Left lung (tissue), 10 donors: ENCODE measurements around the gene MYZAP. TPM values are rescaled to one million over a fixed set of nuclear protein-coding genes. Genes with fewer than 3 reads are reported as not detected.

ENCODE experiments used
- ATAC-seq: fragments of 200-7000 bp; cut with Tn5 transposase; one replicate; pipeline ENCODE4 v1.9.1; 2020; ENCODE audit warnings: moderate library complexity
- DNase-seq, 4 donors: peaks; one replicate each; pipeline ENCODE4 v3.0.0-alpha.2; 2013 to 2020
- H3K27ac ChIP-seq, 2 donors: fragments of 200-600 bp; sonication (generic) in 1 of 2; one replicate each; pipeline versions ENCODE4 v1.5.0 to v1.8.0; 2020 to 2021
- H3K27me3 ChIP-seq, 2 donors: fragments of 200-600 bp; sonication (generic) in 1 of 2; one replicate each; pipeline versions ENCODE4 v1.5.0 to v1.8.0; 2020 to 2021
- H3K36me3 ChIP-seq, 2 donors: fragments of 200-600 bp; sonication (generic) in 1 of 2; one replicate each; pipeline versions ENCODE4 v1.5.0 to v1.8.0; 2020 to 2021
- H3K4me1 ChIP-seq, 2 donors: fragments of 200-600 bp; one replicate each; pipeline ENCODE4 v1.8.0; 2021
- H3K4me3 ChIP-seq, 2 donors: fragments of 200-600 bp; sonication (generic) in 1 of 2; one replicate each; pipeline versions ENCODE4 v1.5.0 to v1.8.0; 2020 to 2021; ENCODE audit warnings: mild to moderate bottlenecking in 1 of 2
- H3K9me3 ChIP-seq, 2 donors: fragments of 200-600 bp; sonication (generic) in 1 of 2; one replicate each; pipeline versions ENCODE4 v1.5.0 to v1.8.0; 2020 to 2021
- CTCF ChIP-seq, 2 donors: fragments of 200-600 bp; sonication (generic) in 1 of 2; IDR thresholded peaks; one replicate each; pipeline versions ENCODE4 v1.5.0 to v1.8.0; 2021; ENCODE audit warnings: antibody characterized with exemption in 2 of 2
- intact Hi-C, 2 donors: fragments of 100-400 bp; cut with DNase I; formaldehyde crosslinking; loops; one replicate each; pipeline versions ENCODE4 v1.11.2 to v1.14.2; 2022
- polyA plus RNA-seq, 6 donors: library from polyadenylated mRNA; unstranded; fragments of 120-200 nt; gene quantifications; one replicate each; pipeline ENCODE4 v1.2.1, GENCODE V29; 2013; ENCODE audit not compliant: insufficient read length in 6 of 6
- total RNA-seq, 2 donors: library from RNA; stranded (reverse); fragmentation: NEBNext Ultra II Directional; extraction: Animal tissue kit (Norgen Biotek cat#: 25700); gene quantifications; one replicate each; pipeline ENCODE4 v1.2.1, GENCODE V29; 2021
- donor health status: DM: no; HTN: yes; CAD: no.
- donor health status: DM: no; HTN: no; CAD: no.

The MYZAP gene
- total and polyA plus RNA-seq, 8 donors = 17.1 to 66.1 (median 63.6) TPM

DNA sequence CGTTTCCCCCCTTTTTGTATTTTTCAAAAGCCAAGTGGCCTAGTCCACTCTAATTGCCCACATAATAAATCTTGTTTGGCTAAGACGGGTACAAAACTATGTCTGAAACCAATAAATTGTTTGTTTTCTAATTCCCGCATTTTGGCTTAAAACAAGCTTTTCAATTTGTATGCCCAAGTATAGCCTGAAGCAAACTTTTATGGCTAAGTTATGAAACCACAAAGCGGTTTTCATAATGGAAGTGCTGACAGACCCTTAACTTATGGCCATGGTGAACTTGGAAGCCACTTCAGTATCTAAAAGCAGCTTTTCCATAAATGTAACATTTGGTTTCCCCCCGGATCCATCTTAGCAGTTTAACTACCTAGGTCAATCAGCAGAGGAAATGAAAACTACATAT, 84.9 kb downstream of the MYZAP start:
- DNase-seq (no peak), ATAC-seq (no peak)
- intact Hi-C loops = no loop called here
- Histone ChIP-seq H3K27me3 (no peaks in the 10 kb centered on the region), H3K36me3 (no peaks in the 10 kb centered on the region), H3K9me3 (no peaks in the 10 kb centered on the region), H3K4me3 (no peak overlapping the region), H3K4me1 (no peaks in the 10 kb centered on the region), H3K27ac (no peak overlapping the region)
- no peak for TF ChIP-seq CTCF (IDR thresholded peaks at IDR 0.05)

DNA sequence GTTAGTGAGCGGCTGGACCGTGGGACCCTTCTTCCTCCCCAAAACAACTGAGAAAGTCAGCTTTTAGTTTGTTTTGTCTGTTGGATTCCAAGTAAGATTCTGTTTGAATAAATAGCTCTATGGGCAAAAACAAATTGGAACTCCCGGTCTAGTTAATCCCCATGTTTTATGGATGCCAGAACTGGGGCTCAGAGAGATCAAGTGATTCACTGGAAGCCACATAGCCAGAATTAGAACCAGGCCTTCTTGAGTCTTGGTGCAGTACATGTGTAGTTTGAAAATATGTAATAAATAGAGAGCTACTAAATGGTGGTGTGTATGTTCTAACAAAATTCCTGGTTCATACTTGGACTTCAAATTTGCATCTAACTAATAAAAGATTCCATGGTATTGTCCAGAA, 85.5 kb downstream of the MYZAP start:
- intact Hi-C loops = no loop called here
- Histone ChIP-seq H3K9me3 (no peaks in the 10 kb centered on the region), H3K4me1 (no peaks in the 10 kb centered on the region), H3K4me3 (no peak overlapping the region), H3K27me3 (no peaks in the 10 kb centered on the region), H3K36me3 (no peaks in the 10 kb centered on the region), H3K27ac (no peak overlapping the region)
- TF ChIP-seq CTCF (IDR thresholded peaks at IDR 0.05) = no peak
- ATAC-seq (no peak), DNase-seq (no peak)

GRCh38 chr15:57680021-57680420, 88.3 kb downstream of the MYZAP start:
- no peaks in the 10 kb centered on the region for H3K4me1 ChIP-seq
- TF ChIP-seq CTCF (IDR thresholded peaks at IDR 0.05) = no peak
- H3K4me3 ChIP-seq = no peak overlapping the region
- no peaks in the 10 kb centered on the region for H3K9me3 ChIP-seq
- DNase-seq (no peak), ATAC-seq (peak; percentile 57)
- no peaks in the 10 kb centered on the region for H3K36me3 ChIP-seq
- H3K27me3 ChIP-seq = no peaks in the 10 kb centered on the region
- intact Hi-C loops = no loop called here
- H3K27ac ChIP-seq = no peak overlapping the region

GRCh38 chr15:57681011-57681410, 89.3 kb downstream of the MYZAP start:
- Histone ChIP-seq H3K27me3 (no peaks in the 10 kb centered on the region), H3K9me3 (no peaks in the 10 kb centered on the region), H3K4me1 (no peaks in the 10 kb centered on the region), H3K27ac (no peak overlapping the region), H3K4me3 (no peak overlapping the region), H3K36me3 (no peaks in the 10 kb centered on the region)
- no peak for DNase-seq
- no peak for TF ChIP-seq CTCF (IDR thresholded peaks at IDR 0.05)
- ATAC-seq = no peak
- intact Hi-C loops = no loop called here

- Histone ChIP-seq H3K27ac (no peak overlapping the region), H3K4me3 (no peak overlapping the region), H3K36me3 (no peaks in the 10 kb centered on the region), H3K4me1 (no peaks in the 10 kb centered on the region), H3K9me3 (no peaks in the 10 kb centered on the region), H3K27me3 (no peaks in the 10 kb centered on the region)
- DNase-seq (no peak), ATAC-seq (no peak)
- intact Hi-C loops = no loop called here
- no peak for TF ChIP-seq CTCF (IDR thresholded peaks at IDR 0.05)
These were observed 91.8 kb downstream of the MYZAP start for GRCh38 chr15:57683481-57683880.
